Skeletal muscle cell (primary cell): ENCODE data around the gene SNRPD2.
"Not testable (repeated sequence)": the region's sequence is repeated elsewhere in the genome, so short reads cannot be mapped to it uniquely, and the experiment has no call there.

Experiments used
- DNase-seq: peaks from one replicate; pipeline ENCODE4 v3.0.0-alpha.2; 2010; ENCODE audit warnings: low read depth
- H3K4me3 ChIP-seq: 2 replicates; pipeline ENCODE4 v1.5.1; 2011; ENCODE audit warnings: low read depth, mild to moderate bottlenecking, control low read depth, low read length, moderate library complexity

The SNRPD2 gene

GRCh38 chr19:45705710-45706415 lies 14.1 kb upstream of the SNRPD2 start:
- no peak for DNase-seq
- no peak overlapping the region for H3K4me3 ChIP-seq

- DNase-seq: no peak
- H3K4me3 ChIP-seq: no peak overlapping the region
These were observed 13.4 kb upstream of the SNRPD2 start for GRCh38 chr19:45705115-45705514.

- no peak for DNase-seq
- H3K4me3 ChIP-seq: no peak overlapping the region
These were observed 9.9 kb upstream of the SNRPD2 start for GRCh38 chr19:45701676-45702075.

GRCh38 chr19:45693106-45693788 lies 1.5 kb upstream of the SNRPD2 start:
- peak overlapping the region; percentile 97 for H3K4me3 ChIP-seq
- DNase-seq: no peak

GRCh38 chr19:45692187-45693105 lies 693 bp upstream of the SNRPD2 start, which contains the start of gene QPCTL:
TSS of gene QPCTL (plus strand) at chr19:45692666. CDS start at chr19:45692704, 38 bp downstream.
- DNase-seq: peak; percentile 96
- peak within 1 kb of the TSS; percentile 97 for H3K4me3 ChIP-seq

- no peak overlapping the region for H3K4me3 ChIP-seq
- DNase-seq: no peak
These were observed 4.2 kb downstream of the SNRPD2 start for GRCh38 chr19:45687599-45687998.

- not testable (repeated sequence) for H3K4me3 ChIP-seq, DNase-seq
These were observed 6.7 kb downstream of the SNRPD2 start for GRCh38 chr19:45685045-45685444.

- no peak for DNase-seq
- H3K4me3 ChIP-seq: no peak overlapping the region
These were observed 8.8 kb downstream of the SNRPD2 start for GRCh38 chr19:45682908-45683307.

GRCh38 chr19:45682117-45682516 lies 9.6 kb downstream of the SNRPD2 start:
- no peak for DNase-seq
- no peak overlapping the region for H3K4me3 ChIP-seq

GRCh38 chr19:45681391-45682015 lies 10.2 kb downstream of the SNRPD2 start:
- no peak for DNase-seq
- peak overlapping the region; percentile 37 for H3K4me3 ChIP-seq

- H3K4me3 ChIP-seq: peak overlapping the region; percentile 22
- no peak for DNase-seq
These were observed 14.2 kb downstream of the SNRPD2 start for GRCh38 chr19:45677351-45678230.

GRCh38 chr19:45676851-45677263 lies 14.9 kb downstream of the SNRPD2 start:
- peak overlapping the region; percentile 22 for H3K4me3 ChIP-seq
- no peak for DNase-seq

GRCh38 chr19:45674946-45675345 lies 16.8 kb downstream of the SNRPD2 start:
- no peak for DNase-seq
- H3K4me3 ChIP-seq: no peak overlapping the region

- no peak for DNase-seq
- peak overlapping the region; percentile 13 for H3K4me3 ChIP-seq
These were observed 20.9 kb downstream of the SNRPD2 start for GRCh38 chr19:45670670-45671453.

GRCh38 chr19:45668342-45668871 lies 23.3 kb downstream of the SNRPD2 start:
- H3K4me3 ChIP-seq: peak overlapping the region; percentile 45
- DNase-seq: no peak

GRCh38 chr19:45667620-45668341 lies 24.0 kb downstream of the SNRPD2 start, which contains the start of gene GIPR:
TSS of gene GIPR (plus strand) at chr19:45668221. CDS start at chr19:45669521, 1,300 bp downstream.
- DNase-seq: no peak
- H3K4me3 ChIP-seq: peak within 1 kb of the TSS; percentile 45

GRCh38 chr19:45664575-45664974 lies 27.2 kb downstream of the SNRPD2 start:
- no peak overlapping the region for H3K4me3 ChIP-seq
- no peak for DNase-seq
